SKM-1 treated with dmso at 0.1 percent for 144 hours (cell line): Measurements from ENCODE around the gene GLCCI1.

Experiments
- DNase-seq: peaks from one replicate; lab custom pipeline; 2025; ENCODE audit not compliant: unreplicated experiment; lab: John Stamatoyannopoulos, UW

The GLCCI1 gene

DNA sequence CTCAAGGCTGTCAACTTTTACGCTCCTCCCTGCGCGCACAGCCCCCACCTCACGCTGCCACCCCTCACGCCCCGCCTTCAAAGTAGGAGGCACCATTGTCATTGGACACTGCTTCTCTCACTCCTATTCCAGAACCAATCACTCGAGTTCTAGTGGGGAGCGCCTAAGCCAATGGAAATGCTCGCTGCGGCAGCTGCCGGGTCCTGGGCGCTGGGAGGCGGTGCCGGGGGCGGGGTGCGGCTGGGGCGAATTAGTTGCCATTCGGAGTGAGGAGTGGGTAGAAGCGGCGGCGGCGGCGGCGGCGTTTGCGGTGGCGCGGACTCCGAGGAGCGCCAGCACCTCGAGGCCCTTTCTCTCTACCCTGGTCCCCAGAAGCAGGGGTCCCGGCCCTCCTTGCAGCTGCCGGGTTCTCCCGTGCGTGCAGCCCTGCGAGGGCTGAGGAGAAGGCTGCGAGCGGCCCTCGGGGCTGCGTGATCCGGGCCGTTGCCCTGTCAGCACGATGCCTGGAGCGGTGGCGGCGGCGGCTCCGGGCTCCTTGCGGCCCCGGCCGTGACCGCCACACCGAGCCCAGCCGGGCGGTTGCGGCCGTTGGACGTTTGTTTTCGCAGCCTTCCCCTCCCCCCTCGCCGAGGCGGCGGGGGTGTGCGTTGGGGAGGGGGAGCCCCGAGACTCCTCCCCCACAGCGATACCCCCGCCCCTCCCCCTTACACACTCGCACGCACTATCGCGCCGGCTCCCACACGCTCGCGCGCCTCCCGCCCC, at the start of gene GLCCI1:
GLCCI1 (plus strand) TSS at position 253 of the 762 bp plus-strand sequence. CDS start 555 bp downstream, outside the sequence.
- peak; percentile 99 for DNase-seq

DNA sequence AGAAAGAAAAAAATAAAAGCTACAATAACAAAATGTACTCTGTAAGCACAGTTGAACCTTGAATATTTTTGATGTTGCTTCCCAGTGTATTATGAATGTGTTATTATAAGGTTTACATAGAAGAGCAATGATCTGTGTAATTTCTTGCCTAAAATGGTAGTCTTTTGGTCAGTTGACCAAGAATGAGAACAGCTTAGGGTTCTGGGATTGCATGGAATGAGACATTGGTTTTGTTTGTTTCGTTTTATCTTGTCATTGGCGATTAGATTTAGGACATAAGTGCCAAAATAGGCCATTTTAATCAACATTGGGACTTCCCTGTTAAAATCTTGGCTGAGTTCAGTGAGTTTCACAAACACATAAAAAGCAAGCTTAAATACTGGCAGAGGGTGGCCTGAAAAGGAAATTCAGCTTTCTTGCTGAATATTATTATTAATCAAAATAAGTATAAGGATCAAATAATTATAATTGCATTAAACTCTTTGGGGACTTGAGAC, 49.1 kb upstream of the GLCCI1 start:
- DNase-seq, result no peak

DNA sequence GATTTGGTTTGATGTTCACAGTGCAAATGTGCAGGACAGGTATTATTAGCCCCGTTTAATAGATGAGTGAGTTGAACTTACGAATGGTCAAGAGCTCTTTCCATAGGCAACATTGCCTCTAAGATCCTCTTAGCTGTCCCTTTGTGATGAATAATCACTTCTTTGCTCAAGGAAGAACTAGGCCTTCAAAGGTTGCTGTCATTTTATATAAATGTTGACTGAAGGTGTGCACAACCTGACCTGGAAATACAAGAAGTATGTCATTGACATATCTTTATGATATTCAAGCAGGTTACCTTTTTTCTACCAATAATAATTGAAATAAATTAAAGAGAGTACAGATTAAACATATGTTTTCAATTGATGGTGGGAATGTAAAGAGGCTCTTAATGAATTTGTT, 48.5 kb upstream of the GLCCI1 start:
- DNase-seq, result no peak

DNA sequence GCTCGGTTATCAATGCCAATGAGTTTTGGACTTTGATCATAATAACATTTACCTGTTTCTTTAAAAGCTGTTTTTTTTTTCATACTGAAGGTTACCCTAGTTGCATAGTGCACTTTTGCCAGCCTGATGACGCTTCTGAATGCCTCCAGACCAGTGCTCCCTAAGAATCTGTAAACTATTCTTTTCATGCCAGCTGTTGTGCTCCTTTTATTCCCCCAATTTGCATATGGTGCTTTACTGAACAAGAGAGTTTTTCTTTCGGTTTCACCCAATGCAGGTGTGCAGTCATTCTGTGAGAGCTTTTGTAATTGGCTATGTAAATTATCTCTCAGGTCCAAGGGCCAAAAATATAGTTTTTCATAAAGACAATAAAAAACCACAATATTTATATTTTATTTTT, 48.1 kb upstream of the GLCCI1 start:
- no peak for DNase-seq

DNA sequence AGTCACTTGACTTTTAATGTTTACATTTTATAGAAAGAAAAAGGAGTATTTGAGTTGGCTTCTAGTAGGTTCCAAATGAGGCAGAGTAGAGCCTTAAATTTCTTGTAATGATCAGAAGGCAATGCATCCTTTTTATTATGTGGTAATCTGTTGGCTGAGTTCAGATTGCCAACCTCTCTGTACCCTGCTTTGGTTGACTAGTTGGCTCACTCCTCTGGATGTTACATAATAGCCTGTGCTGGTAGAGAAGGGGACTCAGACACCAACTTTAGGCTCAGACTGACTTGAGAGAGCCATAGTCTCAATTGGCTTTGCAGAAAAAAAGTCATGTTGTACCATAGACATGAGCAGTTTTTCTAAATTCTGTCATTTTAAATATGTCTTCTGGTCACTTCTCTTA, 46.8 kb upstream of the GLCCI1 start:
- no peak for DNase-seq

GRCh38 chr7:7922684-7923385, 45.8 kb upstream of the GLCCI1 start:
- DNase-seq, result no peak

GRCh38 chr7:7923818-7924217, 44.8 kb upstream of the GLCCI1 start:
- no peak for DNase-seq

DNA sequence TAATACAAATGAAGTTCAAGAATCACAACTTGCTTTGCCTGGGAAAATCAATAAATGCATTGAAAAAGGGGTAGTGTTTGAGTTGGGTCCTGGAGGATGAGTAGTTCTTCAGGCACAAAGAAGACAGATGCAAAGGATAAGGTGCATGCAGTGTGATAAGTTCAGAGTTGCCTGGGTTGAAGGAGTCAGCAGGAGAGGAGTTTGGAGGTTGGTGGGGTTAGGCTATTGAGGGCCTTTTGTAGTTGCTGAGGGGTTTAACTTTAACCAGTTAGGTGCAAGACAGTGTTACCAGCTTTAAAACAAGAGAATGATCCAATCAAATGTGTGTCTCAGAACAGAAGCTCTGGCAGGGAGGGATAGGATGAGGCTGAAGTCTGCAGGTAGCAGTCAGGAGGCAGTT, 44.3 kb upstream of the GLCCI1 start:
- DNase-seq, result no peak

DNA sequence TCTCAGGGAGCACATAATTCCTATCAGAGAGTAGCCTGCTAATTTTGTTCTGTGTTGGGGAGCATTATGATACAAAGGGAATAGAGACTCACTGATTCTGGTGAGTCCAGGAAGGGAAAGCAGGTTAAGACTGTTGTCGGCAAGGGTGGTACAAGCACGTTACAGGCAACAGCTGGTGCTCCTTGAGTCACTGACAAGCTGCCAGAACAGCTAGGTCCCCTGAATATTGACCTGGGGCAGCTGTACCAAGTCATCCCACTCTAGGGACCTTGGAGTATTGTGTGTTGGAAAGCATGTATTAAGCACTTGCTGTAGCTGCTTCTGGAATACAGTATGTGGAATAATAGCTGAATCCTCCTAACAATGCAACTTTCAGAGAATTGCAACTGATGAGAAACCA, 37.0 kb upstream of the GLCCI1 start:
- DNase-seq, result no peak

DNA sequence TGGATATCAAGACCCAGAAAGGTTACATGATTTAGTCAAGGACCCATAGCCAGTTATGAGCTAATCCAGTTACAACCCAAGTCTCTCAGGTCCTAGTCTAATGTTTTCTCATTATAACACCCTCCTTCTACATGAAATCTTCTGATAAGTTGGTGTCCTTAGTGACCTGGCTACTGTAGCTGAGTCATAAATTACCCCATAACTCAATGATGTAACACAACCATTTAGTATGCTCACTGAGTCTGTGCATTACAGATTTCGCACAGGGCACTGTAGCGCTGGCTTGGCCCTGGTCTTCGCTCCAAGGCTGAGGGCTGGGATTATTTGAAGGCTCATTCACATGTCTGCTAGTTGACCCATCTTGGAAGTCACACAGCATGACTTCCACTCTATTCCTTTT, 36.0 kb upstream of the GLCCI1 start:
- no peak for DNase-seq

GRCh38 chr7:7933915-7934526, 34.6 kb upstream of the GLCCI1 start:
- no peak for DNase-seq

DNA sequence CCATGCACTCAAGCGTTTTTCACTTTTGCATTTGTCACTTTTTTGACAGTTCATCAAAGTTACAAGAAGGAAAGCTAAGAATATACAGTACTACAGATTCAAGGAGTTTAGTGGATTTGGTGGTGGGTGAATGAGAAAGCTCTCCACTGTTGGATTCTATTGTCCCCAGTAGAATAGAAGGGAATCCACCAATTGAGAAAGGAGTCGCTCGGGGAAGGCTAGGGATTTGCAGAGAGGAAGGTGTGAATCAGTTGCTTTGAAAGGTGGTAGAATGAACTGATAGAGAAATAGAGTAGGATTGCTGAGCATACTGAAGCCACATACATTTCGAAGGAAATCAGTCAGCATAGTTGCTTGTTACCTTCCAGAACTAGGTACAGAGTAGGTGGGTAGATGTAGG, 33.7 kb upstream of the GLCCI1 start:
- DNase-seq, result no peak

DNA sequence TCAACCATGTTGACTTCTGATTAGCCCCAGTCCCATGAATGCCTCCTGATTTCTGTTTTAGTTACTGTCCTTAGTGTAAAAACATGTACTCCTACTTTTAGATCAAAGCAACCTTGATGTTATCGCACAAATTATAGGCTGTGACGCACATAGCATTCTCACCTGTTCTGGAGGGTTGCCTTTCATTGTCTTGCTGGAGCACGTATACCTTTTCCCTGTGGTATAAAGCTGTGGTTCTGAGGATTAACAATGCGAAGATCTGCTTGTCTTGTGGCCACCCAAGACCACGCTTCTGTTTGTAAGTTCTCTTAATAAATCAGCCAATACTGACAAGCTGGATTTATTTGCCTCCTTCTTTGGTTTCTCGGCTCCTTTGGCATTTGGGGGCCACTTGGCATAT, 30.1 kb upstream of the GLCCI1 start:
- DNase-seq, result no peak

GRCh38 chr7:7943951-7944350, 24.6 kb upstream of the GLCCI1 start:
- no peak for DNase-seq

GRCh38 chr7:7944619-7945282, 23.8 kb upstream of the GLCCI1 start:
- no peak for DNase-seq

DNA sequence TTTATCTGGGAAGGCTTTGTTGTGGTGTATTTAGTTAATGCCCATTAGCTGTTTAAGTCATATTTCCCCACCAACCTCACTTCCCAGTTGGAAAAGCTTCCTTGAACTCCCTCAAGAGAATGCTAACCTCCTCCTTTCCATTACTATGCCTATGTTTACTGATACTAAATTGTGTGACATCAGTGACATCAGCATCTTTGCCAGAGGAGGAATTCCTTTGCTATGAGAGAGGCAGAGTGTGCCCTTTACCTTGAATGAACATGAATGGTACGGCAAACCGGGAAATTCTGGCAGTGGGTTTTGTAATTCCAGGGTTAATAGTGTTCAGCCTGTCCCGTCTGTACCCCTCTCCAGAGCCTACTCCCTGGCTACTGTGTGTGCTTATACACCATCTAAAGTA, 22.1 kb upstream of the GLCCI1 start:
- DNase-seq, result no peak

DNA sequence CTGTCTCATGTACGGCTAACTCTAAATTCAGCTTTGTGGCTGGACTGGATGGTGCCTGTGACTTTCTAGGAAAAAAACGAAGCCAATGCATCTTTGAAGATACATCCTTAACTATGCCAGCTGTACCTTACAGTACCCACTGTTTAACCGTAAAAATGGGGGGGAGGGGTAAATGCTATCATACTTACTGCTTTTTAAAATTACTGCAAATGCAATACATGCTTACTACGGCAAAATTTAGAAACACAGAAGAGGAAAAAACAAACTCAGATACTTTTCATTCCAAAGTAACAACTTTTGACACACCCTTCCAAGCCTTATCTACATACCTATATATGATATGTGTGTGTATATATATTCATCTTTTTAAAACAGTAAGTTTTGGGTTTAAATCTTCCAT, 20.4 kb upstream of the GLCCI1 start:
- no peak for DNase-seq

DNA sequence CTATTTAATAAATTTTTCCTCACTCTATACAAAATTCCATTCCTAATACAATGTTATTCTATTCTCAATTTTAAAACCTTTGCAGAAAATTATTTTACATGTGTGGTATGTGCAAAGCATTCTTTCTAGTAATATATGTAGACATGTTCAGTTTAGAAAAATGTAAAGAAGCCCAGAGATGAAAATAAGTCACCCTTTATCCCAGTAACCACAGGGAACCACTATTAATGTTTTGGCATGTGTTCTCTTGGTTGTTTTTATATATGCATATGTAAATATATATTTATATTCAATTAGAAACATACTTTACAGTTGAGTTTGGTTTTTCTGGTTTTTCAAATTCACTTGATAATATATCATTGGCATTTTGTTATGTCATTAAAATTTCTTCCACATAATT, 14.8 kb upstream of the GLCCI1 start:
- DNase-seq, result no peak

- DNase-seq, result no peak
Measured at GRCh38 chr7:7956531-7957128, 12.0 kb upstream of the GLCCI1 start.

DNA sequence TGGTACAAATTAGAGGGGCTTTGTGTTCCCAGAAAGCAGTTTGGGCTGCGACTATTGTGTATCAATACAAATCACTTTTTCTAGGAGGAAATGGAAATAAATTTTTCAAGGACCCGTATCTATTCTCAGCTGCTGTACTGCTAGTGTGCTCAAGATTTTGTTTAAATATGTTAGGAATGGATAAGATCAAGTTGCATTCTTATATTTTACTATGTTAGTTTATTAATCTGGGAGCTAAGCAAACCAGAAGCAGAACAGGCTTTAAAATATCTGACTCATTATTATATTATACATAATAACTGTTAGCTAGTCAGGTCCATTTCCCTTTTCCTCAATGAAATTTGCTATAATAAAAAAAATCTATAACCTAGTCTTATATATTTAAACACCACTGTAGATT, 11.1 kb upstream of the GLCCI1 start:
- DNase-seq, result no peak

DNA sequence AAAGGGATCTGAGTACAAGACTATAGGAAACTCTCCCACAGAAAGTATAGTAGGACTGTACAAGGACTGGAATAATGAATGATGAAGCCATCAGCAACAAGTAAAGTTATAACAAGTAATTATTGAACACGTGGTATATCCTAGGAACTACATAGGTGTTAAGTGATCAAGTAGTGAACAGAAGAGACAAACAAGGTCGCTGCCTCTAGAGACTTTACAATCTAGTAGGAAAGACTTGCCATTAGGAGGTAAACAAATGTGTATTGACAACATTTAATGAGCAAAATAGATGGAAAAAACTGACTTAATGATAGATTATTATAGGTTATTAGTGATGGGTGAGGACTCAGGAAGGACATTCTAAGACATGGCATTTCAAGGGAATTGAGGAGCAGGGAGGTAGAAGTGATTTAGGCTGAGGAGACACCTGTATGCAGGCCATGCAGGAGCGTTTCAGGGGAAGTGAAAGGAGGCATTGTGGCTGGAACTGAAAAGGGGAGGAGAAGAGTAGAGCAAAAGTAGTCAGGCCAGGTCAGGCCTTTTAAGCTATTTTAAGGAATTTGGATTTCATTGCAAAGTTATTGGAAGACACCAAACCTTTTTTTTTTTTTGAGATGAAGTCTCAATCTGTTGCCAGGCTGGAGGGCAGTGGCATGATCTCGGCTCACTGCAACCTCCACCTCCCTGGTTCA, 8.5 kb upstream of the GLCCI1 start:
- no peak for DNase-seq
